ENCODE measurements around the gene ANXA1. TPM values are rescaled to one million over a fixed set of nuclear protein-coding genes. Genes with fewer than 3 reads are reported as not detected.

ANXA1 gene
- total RNA-seq, 3 donors from 2014 or later = 12.8 to 69.3 (median 53.1) TPM

DNA sequence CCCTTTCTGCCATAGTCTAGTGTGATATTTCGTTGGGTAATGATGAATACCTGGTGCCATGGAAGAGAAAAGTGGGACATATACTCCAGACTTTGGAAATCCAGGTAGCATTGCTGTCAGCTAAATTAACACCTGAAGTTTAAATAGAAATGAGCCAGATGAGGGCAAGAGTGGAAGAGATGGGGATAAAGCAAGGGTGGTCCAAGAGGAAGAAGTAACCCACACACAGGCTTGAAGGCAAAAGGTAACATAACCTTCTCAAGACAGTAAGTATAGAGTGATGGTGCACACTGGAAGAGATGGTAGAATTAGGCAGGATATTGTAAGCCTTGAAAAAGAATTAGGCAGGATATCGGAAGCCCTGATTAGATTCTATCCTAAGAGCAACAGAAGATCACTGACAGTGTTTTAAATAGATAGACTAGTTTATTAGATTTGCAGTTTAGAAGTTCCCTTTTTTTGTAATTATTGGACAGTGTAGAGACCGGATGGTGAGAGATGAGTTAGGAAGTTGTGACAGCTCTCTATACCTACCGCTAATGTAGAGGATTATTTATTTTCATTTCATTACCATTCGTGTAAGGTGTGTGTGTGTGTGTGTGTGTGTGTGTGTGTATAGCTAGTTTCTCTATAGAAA, 16.8 kb downstream of the ANXA1 start:
- DNase-seq = no peak
- H3K4me1 ChIP-seq (ENCODE audit: low read depth) = no peaks in the 10 kb centered on the region
- intact Hi-C loops (cut with DNase I, micrococcal nuclease) = no loop called here
- no peak for ATAC-seq
- H3K36me3 ChIP-seq (ENCODE audit: low read depth) = no peaks in the 10 kb centered on the region
- TF ChIP-seq, protein P1, sequence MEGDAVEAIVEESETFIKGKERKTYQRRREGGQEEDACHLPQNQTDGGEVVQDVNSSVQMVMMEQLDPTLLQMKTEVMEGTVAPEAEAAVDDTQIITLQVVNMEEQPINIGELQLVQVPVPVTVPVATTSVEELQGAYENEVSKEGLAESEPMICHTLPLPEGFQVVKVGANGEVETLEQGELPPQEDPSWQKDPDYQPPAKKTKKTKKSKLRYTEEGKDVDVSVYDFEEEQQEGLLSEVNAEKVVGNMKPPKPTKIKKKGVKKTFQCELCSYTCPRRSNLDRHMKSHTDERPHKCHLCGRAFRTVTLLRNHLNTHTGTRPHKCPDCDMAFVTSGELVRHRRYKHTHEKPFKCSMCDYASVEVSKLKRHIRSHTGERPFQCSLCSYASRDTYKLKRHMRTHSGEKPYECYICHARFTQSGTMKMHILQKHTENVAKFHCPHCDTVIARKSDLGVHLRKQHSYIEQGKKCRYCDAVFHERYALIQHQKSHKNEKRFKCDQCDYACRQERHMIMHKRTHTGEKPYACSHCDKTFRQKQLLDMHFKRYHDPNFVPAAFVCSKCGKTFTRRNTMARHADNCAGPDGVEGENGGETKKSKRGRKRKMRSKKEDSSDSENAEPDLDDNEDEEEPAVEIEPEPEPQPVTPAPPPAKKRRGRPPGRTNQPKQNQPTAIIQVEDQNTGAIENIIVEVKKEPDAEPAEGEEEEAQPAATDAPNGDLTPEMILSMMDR (IDR thresholded peaks at IDR 0.05) = no peak
- no peak overlapping the region for H3K4me3 ChIP-seq
- H3K9me3 ChIP-seq = no peaks in the 10 kb centered on the region

DNA sequence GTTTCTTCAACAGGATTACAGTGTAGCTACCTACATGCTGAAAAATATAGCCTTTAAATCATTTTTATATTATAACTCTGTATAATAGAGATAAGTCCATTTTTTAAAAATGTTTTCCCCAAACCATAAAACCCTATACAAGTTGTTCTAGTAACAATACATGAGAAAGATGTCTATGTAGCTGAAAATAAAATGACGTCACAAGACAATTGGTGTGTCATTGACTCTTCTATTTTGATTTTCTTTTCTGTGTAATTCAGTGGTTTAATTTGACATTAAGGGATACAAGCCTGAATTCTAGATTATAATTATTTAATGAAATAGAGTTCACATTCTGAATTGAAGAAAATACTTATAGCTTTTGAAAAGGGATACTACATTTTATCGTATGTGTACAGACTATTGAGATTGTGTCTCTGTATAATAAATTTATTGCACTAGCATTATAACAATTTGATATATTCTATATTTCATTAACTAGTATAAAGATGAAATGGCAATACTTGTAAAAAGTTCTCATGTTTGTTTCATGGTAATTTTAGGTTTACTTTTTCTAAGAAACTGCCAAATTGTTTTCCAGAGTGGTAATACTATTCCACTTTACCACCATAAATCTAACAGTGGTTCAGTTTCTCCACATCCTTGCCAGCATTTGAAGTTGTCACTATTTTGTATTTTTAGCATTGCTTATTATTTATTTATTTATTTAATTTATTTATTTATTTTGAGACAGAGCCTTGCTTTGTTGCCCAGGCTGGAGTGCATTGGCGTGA, 18.7 kb downstream of the ANXA1 start:
- ATAC-seq = no peak

DNA sequence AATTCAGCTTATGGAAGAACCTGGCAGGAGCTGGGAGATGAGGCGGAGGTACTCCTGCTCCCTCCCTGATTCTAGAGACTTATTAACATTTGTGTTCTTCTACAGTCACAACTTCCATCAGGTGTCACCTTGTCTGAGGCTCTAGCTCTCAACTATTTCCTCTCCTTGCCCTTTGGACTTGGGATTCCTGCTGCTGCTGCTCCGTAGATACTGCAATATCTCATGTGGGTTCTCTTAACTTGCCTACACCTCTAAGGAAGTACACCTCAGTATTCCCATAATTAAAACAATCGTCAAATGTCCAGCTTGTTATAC, 21.2 kb downstream of the ANXA1 start:
- no peaks in the 10 kb centered on the region for H3K36me3 ChIP-seq (ENCODE audit: low read depth)
- H3K4me1 ChIP-seq (ENCODE audit: low read depth) = no peaks in the 10 kb centered on the region
- no peaks in the 10 kb centered on the region for H3K9me3 ChIP-seq
- H3K4me3 ChIP-seq = no peak overlapping the region
- ATAC-seq (no peak), DNase-seq (no peak)
- TF ChIP-seq, protein P1 (IDR thresholded peaks at IDR 0.05) = no peak
- intact Hi-C loops (cut with DNase I, micrococcal nuclease) = no loop called here

More for the DNA sequence above, 18.7 kb downstream of the ANXA1 start:
- DNase-seq = no peak
- intact Hi-C loops (cut with DNase I, micrococcal nuclease) = no loop called here
- Histone ChIP-seq H3K36me3 (ENCODE audit: low read depth) (no peaks in the 10 kb centered on the region), H3K9me3 (no peaks in the 10 kb centered on the region), H3K4me3 (no peak overlapping the region), H3K4me1 (ENCODE audit: low read depth) (no peaks in the 10 kb centered on the region)
- TF ChIP-seq, protein P1 (IDR thresholded peaks at IDR 0.05) = no peak

DNA sequence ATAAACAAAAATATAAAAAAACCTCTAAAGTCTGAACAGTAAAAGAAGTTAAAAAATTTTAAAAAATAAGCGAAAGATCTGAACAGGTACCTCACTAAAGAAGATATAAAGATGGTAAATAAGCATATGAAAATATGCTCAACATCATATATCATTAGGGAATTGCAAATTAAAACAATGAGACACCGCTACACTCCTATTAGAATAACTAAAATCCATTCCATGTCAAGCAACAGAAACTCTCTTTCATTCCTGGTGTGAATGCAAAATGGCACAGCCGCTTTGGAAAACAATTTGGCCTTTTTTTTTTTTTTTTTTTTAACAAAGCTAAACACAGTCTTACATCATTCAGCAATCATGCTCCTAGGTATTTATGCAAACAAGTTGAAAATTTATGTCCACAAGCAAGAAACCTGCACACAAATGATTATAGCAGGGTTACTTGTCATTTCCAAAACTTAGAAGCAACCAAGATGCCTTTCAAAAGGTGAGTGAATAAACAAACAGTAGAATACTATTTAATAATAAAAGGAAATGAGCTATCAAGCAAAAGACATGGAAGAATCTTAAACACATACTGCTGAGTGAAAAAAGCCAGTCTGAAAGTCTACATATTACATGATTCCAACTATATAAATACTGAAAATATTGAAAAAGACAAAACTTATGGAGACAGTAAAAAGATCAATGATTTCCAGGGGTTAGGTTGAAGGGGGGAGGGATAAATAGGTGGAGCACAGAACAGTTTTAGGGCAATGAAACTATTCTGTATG, 22.1 kb downstream of the ANXA1 start:
- H3K4me1 ChIP-seq (ENCODE audit: low read depth) = no peaks in the 10 kb centered on the region
- DNase-seq = no peak
- intact Hi-C loops (cut with DNase I, micrococcal nuclease) = no loop called here
- H3K4me3 ChIP-seq = no peak overlapping the region
- no peaks in the 10 kb centered on the region for H3K36me3 ChIP-seq (ENCODE audit: low read depth)
- TF ChIP-seq, protein P1 (IDR thresholded peaks at IDR 0.05) = no peak
- no peak for ATAC-seq
- H3K9me3 ChIP-seq = no peaks in the 10 kb centered on the region

DNA sequence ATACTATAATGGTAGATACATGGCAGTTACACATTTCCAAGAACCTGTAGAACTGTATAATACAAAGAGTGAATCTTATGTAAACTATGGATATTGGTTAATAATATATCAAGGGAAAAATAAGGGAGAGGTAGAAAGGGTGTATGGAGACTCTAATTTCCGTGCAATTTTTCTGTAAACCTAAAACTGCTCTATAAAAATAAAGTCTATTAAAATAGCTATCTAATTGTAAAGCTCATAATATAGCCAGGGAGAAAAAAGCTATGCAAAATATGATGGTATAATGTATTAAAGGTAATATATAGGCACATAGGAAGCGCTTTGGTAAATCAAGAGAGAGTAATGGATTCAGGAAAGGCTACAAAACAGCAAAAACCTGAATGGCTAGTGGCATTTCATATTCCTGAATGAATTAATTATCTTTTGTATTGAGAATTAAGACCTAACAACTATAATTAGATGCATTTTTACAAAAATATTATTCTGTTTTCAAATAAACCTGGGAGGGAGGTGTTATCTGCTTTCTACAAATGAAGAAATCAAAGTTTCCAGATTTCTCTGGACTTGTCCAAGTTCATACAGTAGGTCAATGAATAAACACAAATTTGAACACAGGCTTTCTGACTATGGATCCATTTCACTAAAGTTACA, 22.8 kb downstream of the ANXA1 start:
- intact Hi-C loops (cut with DNase I, micrococcal nuclease) = no loop called here
- Histone ChIP-seq H3K4me3 (no peak overlapping the region), H3K9me3 (no peaks in the 10 kb centered on the region), H3K4me1 (ENCODE audit: low read depth) (no peaks in the 10 kb centered on the region), H3K36me3 (ENCODE audit: low read depth) (no peaks in the 10 kb centered on the region)
- ATAC-seq (no peak), DNase-seq (no peak)
- TF ChIP-seq, protein P1 (IDR thresholded peaks at IDR 0.05) = no peak
